ENCODE data around the gene KIAA2012. TPM values are rescaled to one million over a fixed set of nuclear protein-coding genes. Genes with fewer than 3 reads are reported as not detected.

KIAA2012 gene
- total and polyA plus RNA-seq, 2 of the 8 experiments (the other 6 are each of a cell fraction or from before 2014, with no cell fraction given), result not detected

DNA sequence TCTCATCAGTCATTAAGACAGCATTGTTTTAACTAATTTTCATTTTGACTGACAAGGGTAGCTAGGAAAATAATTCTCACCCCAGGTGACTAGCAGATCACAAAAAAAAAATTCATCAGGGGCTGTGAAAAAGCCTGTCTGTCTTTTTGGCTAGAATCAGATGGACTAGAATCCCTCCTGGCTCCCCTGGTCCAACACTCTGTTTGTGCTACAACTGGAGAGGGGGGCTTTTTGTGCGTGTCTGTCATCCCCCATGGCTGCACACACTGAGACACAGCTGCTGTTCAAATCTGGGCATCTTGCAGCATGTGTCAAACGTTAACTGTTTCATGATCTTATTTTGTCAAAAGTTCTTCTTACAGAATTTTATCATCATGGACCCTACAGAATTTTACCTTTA is 51.2 kb downstream of the KIAA2012 start (continued):
- TF ChIP-seq, protein P1, sequence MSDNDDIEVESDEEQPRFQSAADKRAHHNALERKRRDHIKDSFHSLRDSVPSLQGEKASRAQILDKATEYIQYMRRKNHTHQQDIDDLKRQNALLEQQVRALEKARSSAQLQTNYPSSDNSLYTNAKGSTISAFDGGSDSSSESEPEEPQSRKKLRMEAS (IDR thresholded peaks at IDR 0.05), result no peak

Data from H1 (cell line).